PFSK-1 (cell line): ENCODE results near the gene ULK4.

Source experiments
- FOXP2 ChIP-seq: optimal IDR thresholded peaks from 2 replicates; pipeline ENCODE3; 2011; ENCODE audit warnings: borderline replicate concordance, control low read depth, inconsistent platforms; ENCODE audit not compliant: insufficient read depth; ENCODE audit errors: extremely low read length, extremely low read depth
- POLR2AphosphoS5 ChIP-seq: IDR thresholded peaks from 2 replicates; pipeline ENCODE4 v1.6.1; 2012; ENCODE audit warnings: low read depth, mild to moderate bottlenecking, control low read depth, low read length, moderate library complexity
- SIN3A ChIP-seq: IDR thresholded peaks from 2 replicates; pipeline ENCODE4 v1.6.1; 2012; ENCODE audit warnings: mild to moderate bottlenecking, low read length, moderate library complexity, borderline replicate concordance; ENCODE audit not compliant: insufficient read depth
- TAF1 ChIP-seq: IDR thresholded peaks from 2 replicates; pipeline ENCODE4 v1.6.1; 2012; ENCODE audit warnings: low read length, control low read depth, borderline replicate concordance; ENCODE audit not compliant: insufficient read depth
- TF ChIP-seq, protein P1 (sequence below), 2 experiments: IDR thresholded peaks; 2 replicates each; pipeline versions ENCODE4 v1.6.1 to v1.8.0; 2011 to 2012; ENCODE audit warnings: low read depth in 2 of 2, low read length in 2 of 2, control low read depth in 1 of 2, inconsistent platforms in 1 of 2, mild to moderate bottlenecking in 1 of 2, moderate library complexity in 1 of 2; ENCODE audit not compliant: insufficient read depth in 1 of 2

DNA sequence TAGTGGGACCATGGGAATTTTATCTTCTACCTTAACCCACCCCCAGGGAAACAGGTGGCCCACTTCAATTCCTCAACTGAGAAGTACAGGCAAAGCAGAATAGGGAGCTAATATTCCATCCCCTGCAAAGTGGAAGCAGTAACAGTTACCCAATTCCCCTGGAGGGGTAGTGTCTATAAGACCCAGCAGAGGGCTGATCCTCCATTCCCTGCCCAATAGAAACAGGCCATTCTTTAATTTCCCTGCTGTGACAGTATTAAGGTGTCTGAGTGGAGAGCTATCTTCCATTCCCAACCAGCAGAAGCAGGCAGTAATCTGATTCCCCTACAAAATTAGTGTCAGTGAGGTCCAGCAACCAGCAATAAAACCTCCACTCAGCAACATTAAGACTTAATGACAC is 219.8 kb downstream of the ULK4 start:
- no peak for TF ChIP-seq POLR2AphosphoS5
- no peak for TF ChIP-seq TAF1
- TF ChIP-seq, protein P1, sequence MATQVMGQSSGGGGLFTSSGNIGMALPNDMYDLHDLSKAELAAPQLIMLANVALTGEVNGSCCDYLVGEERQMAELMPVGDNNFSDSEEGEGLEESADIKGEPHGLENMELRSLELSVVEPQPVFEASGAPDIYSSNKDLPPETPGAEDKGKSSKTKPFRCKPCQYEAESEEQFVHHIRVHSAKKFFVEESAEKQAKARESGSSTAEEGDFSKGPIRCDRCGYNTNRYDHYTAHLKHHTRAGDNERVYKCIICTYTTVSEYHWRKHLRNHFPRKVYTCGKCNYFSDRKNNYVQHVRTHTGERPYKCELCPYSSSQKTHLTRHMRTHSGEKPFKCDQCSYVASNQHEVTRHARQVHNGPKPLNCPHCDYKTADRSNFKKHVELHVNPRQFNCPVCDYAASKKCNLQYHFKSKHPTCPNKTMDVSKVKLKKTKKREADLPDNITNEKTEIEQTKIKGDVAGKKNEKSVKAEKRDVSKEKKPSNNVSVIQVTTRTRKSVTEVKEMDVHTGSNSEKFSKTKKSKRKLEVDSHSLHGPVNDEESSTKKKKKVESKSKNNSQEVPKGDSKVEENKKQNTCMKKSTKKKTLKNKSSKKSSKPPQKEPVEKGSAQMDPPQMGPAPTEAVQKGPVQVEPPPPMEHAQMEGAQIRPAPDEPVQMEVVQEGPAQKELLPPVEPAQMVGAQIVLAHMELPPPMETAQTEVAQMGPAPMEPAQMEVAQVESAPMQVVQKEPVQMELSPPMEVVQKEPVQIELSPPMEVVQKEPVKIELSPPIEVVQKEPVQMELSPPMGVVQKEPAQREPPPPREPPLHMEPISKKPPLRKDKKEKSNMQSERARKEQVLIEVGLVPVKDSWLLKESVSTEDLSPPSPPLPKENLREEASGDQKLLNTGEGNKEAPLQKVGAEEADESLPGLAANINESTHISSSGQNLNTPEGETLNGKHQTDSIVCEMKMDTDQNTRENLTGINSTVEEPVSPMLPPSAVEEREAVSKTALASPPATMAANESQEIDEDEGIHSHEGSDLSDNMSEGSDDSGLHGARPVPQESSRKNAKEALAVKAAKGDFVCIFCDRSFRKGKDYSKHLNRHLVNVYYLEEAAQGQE (IDR thresholded peaks at IDR 0.05; ENCODE audit: insufficient read depth in 1 of 2, low read depth in 2 of 2, low read length in 2 of 2): no peak
- no peak for TF ChIP-seq SIN3A
- TF ChIP-seq FOXP2: no peak
